GM21423 (cell line): ENCODE results near the gene FBLN5.
"Not testable (repeated sequence)": the region's sequence is repeated elsewhere in the genome, so short reads cannot be mapped to it uniquely, and the experiment has no call there.

ENCODE experiments used
- ATAC-seq: cut with Tn5 transposase; IDR thresholded peaks from one replicate; pipeline ENCODE4 v1.9.1; 2021; ENCODE audit warnings: mild to moderate bottlenecking, moderate library complexity; ENCODE audit not compliant: unreplicated experiment

Gene FBLN5

DNA sequence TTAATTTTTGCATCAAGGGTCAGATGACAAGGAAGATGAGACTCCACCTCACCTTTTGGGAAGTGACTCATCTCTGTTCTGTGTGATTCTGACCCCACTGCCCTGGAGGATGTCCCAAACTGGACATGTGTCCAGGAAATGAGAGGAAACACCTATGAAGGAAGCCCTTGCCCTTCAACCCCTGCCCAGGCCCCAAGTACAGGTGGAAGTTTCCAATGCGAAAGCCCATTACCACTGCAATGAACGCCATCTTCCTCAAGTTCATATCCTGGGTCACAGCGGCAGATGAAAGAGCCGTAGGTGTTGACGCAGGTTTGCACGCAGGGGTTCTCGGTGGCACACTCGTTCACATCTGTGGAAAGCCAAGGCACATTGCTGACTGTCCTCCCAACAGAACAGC lies 60.5 kb downstream of the FBLN5 start:
- ATAC-seq: no peak

DNA sequence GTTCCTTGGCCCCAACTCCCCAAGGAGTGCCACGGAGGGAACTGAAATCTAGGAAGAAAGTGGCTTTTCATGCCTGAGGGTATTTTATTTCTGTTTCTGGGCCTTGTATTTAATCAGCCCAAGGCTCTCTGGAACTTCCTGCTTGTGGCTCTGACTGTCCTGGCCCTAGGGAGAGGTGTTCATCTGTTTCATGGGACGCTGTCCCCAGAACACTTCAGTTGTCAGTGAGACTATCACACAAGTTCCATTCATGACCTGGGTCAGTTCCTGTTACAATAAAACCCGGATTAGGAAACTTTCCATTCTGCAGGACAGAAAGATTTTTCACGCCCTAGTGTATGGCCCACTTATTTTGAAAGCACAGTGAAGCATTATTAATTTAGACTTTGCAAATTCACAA lies 61.7 kb downstream of the FBLN5 start:
- ATAC-seq: no peak

DNA sequence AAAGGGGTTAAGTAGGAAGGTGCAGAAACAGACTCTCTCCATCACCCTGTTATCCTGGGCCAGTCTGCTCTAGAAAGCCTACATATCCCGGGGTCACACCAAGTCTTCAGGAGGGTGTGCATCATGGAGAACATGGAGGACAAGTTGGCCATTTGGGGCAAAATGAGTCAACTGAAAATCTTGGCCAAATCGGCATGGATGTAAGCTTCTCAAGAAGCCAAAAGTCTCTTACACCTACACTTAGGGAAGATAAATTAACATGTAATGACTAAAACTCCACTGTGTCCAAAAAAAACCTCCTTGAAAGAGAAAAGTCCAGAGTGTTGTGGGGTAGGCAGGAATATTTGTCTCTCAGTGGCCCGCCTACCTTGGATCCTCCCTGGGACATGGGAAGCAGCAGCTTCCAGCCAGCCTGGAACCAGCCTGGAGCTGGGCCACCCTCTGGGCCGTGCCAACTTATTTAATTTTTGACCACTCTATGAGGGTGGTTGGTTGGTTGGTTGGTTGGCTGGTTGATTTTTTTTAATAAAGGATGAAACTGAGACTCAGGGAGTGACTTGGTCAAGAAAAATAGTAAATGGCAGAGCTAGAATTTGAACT lies 62.3 kb downstream of the FBLN5 start:
- no peak for ATAC-seq

DNA sequence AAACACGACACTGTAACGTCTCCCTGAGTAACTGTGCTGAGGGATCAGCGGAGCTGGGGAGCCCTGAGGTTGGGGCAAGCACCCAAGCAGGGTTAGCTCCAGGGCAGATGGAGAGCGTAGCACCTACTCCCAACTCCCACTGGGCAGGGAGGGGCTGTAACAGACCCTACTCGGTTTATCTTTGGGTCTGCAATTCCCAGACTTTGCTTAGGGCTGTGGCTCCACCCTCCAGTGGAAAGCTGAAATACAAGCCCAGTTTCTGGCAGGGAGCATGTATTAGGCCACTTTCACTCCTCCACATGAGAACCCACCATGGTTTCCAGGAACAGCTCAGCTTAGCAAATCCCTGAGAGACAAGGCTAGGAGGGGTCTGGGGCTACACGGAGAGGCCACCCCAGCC lies 62.8 kb downstream of the FBLN5 start:
- ATAC-seq: no peak

DNA sequence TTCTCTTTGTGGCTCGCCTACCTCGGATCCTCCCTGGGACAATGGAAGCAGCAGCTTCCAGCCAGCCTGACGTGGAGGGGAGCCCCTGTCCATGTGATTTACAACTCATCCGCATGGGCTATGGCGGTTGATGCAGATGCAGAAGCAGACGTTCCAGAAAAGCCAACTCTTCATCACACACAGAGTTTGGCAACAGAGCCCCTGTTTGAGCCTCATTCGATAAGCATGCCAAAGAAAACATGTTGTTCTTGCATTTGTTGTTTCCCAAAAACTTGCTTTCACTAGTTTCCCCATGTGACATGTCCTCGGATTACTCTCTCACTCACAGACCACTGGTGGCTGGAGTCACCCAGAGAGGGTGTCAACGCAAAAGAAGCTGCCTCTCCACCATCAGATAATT lies 63.7 kb downstream of the FBLN5 start:
- ATAC-seq: no peak

DNA sequence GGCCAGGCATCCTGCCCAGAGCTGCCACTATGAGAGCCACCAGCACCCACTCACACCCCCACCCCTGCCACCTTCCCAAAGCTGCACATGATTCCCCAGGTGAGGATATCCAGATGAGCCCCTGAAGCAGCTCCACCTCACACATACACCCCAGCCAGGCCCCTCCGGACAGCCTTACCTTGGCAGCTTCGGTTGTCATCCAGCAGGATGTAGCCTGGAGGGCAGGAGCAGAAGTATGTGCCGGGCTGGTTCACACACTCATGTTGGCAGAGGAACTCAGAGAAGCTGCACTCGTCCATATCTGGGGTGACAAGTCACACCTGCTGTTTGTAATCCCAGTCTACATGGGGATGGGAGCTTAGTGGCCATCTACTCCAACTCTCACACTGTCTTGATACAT lies 64.7 kb downstream of the FBLN5 start:
- no peak for ATAC-seq

DNA sequence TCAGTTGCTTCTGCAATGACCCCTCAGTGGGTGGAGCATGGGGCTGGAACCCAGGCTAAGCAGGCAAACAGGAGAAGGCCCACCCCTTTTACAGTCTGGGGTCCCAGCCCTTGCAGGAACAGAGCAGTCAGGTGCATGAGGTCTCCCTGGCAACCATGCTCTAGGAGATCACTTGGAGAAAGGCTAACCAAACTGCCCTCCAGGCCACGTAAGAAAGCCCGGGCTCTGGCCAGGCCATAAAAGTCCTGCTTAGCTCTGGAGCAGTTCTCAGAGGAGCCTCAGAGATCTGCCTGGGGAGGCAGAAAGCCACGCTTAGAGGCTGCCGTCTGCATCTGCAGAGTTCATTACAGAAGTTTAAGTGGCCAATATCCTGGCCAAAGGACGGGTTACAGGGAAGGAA lies 65.1 kb downstream of the FBLN5 start:
- ATAC-seq: no peak

DNA sequence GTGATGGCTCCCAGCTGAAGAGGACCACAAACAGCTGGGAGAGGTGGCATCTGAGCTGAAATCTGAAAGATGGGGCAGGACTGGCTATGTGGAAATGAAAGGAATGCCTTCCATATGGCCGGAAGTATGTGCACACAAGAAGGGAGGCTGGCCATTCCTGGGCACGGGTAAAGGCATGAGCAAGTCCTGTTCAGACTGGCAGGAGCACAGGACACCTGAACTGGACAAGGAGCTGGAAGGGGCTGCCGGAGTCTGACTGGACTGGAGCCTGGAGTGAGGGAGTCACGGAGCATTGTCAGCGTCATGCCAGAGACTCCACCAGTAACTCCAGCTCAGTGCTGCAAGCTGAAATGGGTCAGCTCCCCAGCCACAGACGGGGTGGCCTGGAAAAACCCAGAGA lies 68.3 kb downstream of the FBLN5 start:
- ATAC-seq: no peak

DNA sequence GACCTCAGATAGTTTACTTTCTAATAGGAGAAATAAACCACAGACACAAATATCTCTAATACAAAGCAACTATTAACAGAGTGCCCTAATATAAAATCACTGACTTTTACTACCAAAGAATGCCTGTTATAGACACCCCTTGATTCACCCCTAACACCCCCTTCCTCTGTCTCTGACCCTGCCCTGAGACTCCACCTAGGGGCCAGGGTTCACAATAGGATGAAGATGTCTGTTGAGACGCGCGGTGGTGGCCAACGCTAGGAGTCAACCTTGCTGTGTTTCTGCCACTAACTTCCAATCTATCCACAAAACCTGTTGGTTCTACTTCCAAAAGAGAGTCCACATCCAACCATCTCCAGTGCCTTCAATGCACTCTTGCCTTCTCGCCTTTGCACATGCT lies 69.2 kb downstream of the FBLN5 start:
- no peak for ATAC-seq

DNA sequence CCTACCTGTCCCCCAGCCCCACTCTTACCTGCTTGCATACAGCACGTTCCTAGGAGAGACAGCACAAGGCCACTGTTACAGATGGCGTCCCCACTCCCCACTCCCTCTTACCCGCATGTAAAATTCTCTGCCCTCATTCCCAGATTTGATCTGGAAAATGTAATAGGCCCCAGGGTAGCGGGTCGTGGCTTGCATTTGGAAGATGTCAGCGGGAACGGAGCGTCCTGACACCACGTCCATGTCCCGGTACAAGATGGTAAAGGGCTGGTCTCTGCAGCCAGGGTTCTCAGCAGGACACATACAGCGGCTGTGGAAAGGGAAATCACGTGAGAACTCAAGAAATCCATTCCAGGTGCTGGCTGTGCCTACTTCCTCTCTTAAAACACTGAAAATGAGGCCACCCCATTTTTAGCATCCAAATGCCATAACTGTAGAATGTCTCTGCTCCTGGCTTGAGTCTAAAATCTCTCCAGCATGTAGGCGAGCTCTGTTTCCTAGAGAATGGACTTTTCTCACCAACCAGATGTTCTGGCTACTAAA lies 70.0 kb downstream of the FBLN5 start:
- no peak for ATAC-seq

DNA sequence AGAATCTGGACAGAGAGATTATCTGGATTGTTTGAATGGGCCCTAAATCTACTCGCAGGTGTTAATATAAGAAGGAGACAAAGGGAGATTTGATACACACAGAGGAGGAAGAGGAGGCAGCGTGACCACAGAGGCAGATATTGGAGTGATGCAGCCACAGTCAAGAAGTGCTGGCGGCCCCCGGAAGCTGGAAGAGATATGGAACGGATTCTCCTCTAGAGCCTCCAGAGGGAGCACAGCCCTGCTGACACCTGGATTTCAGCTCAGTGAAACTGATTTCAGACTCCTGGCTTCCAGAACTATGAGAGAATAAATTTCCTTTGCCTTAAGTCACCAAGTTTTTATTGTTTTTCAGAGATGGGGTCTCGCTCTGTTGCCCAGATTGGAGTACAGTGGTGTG lies 71.0 kb downstream of the FBLN5 start:
- ATAC-seq: no peak

DNA sequence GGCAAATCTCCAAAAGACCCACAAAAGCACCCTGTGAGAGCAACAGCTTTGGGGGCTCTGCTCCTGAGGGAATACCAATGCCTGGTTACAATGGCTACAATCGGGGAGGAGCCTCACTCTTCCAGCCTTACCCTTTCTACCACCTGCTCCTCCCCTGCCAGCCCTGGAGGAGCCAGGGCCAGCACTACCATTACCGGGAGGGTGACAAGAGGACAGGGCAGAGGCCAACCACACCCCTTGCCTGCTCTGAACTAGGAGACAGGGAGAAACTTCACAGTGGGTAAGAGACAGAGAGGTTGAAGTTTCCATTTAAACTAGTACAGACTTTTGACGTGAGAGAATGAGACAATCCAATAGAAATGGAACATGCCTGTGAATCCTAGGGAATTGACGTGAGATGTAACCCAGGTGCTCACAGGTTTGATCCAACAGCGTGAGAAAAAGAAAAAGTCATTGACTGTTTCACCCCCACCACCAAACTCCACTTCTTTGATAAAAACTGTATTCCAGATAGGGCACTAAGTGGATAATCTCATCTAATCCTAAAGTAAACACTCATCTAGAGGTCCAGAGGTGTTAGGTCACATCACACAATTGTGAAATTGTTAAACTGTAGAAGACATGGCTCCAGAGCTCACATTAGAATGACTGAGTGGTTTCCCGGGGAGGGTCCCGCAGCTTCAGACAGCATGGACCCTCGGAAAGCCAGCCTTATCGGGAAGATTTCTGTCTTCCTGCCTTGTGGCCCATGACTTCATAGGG lies 71.8 kb downstream of the FBLN5 start:
- ATAC-seq: no peak

DNA sequence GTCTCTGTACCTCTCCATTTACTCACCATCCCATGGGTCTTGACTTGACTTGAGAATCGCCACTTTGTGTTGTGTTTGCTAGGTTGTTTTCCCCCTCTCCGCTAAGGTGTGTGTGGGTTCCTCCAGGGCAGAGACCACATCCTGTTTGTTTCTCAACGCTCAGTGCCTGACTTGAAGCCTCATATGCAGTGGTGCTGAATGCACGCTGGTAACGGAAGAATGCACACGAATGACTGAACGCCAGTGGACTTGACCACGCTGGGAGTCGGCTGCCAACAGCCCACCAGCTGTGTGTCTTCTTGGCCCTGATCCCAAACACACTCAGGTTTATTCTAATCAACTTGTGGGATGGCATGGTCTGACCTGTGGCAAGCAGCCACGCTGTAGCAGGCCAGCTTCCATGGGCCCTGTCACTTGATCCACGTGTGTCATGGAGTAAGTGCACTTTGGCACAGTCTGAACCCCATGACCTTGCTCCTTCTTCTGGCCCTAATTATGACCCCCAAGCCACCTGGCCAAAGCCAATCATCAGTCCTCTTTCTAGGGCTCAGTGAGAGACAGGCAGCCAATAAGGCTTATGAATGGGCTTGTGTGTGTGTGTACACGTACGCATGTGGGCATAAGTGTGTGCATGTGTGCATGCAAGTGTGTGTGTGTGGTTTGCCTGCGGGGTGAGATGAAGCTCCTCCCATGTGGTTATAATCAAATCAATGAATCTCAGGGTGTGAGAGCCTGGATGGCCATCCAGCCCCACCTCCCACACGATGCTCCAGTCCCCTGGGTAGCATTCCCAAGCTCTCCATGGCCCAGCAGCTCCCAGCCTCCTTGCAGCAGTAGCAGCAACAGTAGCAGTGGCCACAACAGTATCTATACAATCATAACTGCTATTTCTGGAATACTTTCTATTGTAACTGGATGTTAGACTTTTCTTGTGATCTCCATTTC lies 73.8 kb downstream of the FBLN5 start:
- peak; percentile 73 for ATAC-seq

DNA sequence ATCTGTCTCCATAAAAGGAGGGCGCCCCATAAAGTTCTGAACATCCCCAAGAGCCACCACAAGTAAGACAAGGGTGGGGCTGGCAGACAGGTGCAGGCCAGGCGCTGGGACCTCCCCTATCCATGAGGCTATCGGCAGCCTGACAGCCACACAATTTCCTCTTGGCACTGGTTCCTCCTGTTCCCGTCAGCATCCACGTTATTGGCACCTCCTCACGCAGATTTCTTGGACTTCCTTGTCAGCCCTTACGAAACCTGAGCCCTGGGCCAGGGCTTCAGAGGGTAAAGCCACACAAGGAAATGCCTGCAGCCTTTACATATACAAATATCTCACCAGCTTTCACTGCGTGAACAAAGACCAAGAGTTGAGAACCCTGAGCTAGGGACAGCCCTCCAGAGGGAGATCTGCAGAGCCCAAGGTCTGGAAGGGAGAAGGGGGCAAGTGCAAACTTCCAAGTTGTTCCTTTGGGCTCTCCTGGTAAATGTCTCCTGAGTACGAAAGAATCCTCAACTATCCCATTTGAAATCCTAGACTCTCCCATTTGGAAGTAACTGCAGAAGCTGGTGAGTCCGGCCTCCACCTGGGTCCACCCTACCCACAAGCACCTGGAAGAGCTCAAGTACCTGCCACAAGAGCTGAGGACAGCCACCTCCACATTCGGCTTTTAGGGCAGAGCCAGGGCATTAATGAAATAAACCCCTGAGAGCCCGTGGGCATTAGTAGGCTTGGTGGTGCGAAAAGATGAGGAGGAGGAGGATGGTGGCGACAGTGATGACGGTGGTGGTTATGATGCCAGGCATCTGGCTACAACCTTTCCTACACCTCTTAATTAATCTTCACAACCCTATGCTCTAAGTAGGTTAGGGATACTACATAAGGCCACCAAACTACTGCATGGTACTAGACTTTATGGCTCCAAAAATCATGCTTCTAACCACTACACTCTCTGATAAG lies 74.7 kb downstream of the FBLN5 start:
- ATAC-seq: peak; percentile 12

DNA sequence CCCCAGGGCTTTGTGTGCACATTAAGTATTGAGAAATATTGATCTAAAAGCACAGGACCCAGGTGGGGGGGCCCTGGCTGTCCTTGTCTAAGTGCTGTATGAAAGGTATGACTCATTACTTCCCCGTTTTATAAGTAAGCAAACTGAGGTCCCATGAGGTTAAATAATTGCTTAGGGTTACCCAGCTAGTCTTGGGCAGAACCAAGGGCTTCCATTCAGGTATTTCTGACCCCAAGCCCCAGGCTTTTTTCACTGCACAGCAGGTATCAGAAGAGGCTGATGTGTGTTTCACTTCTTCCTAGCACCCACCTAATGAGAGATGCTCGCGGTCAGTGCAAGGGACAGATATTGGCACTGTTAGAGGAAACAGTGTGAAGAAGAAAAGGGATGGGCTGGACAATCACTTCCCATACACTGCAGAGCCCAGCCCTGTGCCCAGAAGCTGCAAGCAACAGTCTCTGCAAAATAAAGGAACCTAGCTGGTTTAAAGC lies 75.4 kb downstream of the FBLN5 start:
- ATAC-seq: peak; percentile 49

DNA sequence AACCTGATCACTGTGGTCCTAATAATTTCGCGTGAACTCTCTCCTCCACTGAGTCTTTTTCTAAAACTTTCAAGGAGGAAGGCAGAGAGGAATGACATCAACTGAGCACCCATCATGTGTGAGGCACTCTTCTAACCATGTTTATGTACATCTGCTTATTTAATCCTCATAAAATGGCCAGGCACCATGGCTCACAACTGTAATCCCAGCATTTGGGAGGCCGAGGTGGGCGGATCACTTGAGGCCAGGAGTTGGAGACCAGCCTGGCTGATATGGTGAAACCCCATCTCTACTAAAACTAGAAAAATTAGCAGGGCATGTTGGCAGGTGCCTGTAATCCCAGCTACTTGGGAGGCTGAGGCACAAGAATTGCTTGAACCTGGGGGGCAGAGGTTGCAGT lies 76.1 kb downstream of the FBLN5 start:
- ATAC-seq: not testable (repeated sequence)

DNA sequence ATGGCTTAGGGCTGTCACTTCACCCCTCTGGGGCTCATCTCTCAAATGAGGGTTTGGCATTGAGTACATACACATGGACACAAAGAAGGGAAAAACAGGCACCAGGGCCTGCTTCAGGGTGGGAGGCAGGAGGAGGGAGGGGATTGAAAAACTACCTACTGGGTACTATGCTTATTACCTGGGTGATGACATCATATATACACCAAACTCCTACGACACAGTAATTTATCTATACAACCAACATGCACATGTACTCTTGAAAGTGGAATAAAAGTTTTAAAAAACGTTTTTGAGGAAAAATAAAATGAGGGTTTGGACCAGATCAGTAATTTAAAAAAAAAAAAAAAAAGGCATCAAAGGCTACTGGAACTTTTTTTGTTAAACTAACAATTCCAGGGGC lies 76.6 kb downstream of the FBLN5 start:
- ATAC-seq: no peak

DNA sequence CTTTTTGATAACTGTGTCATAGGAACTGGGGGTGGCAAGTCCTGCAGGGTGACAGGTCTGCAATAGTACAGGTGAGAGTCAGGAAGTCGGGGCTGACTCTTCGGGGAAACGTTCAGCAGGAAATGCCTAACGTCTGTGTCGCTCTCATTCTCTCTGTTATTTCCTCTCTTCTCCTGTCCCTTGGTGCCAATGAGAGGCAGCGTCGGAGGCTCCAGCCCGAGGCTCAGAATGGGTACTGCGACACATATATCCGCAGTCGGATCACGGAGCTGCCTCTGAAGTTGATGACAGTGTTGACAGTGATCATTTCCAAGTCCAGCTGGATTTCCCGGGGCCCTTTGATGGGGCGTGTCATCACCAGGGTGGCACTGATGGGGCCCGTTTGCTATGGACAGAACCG lies 77.5 kb downstream of the FBLN5 start:
- no peak for ATAC-seq

DNA sequence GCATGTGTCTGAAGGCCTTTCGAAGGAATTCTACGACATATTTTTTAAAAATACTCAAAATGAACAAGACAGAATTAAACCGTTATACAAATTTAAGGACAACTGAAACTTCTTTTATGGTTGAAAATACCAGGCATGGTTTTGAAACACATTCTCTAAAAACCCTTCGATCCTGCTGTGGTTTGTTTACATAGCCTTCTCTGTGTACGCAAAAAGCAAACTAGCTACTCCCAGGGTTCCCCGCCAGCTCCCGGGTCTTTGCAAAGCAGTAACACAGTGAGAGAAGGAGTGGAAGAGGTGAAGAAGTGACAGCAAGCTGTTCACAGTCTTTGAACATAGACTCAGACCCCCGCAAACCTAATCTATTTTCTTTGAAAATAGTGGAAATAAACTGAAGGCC lies 77.9 kb downstream of the FBLN5 start:
- no peak for ATAC-seq

DNA sequence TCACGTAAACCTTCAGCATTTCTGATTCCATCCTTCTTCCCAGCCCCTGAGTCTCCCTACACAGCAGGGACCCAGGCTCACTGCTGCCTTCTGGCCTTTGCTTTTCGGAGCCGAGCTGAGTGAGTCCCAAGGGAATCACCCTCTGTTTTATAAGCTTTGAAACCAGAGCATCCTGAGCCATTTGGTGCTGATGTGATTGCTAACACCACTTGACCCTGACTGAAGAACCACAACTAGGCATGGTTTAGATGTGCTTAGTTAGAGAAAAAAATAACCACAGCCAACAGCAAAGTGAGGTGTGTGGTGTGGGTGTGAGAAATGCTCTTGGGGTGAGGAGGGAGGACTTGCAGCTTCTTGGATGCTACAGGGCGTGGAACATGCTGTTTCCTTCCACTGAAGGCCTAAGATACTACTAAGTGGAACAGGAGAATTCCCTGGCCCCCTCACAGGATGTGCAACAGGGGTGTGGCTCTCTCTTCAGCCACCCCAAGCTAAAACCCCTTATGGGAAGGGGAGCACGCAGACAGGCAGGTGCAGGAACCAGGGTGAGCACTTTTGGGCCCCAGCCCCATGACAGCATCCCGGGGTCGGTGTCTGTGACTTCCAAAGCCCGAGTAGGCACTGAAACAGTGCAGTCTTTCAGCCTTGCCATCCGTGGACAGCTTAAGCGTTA lies 80.0 kb downstream of the FBLN5 start, which contains the start of gene TC2N:
Gene TC2N, minus strand, starts transcription at position 221 of the 673 bp plus-strand sequence. CDS start 53,767 bp downstream, outside the sequence.
- ATAC-seq: peak; percentile 45
